Neural cell (in vitro differentiated cells): ENCODE measurements around the gene CPXM1. TPM values are rescaled to one million over a fixed set of nuclear protein-coding genes. Genes with fewer than 3 reads are reported as not detected.
"Not testable (repeated sequence)": the region's sequence is repeated elsewhere in the genome, so short reads cannot be mapped to it uniquely, and the experiment has no call there.

Source experiments
- H2AFZ ChIP-seq: fragments of 200-600, 300-800 bp; sonication (generic), shearing (Covaris generic); 2 replicates; pipeline ENCODE4 v1.6.0; 2014; ENCODE audit warnings: low read depth, mild to moderate bottlenecking, antibody characterized with exemption, low read length, moderate library complexity
- H3F3A ChIP-seq: fragments of 200-600 bp; shearing (Covaris generic); 2 replicates; pipeline ENCODE4 v1.6.1; 2016; ENCODE audit warnings: mild to moderate bottlenecking, moderate library complexity, mixed read lengths, antibody characterized with exemption, low read length; ENCODE audit not compliant: insufficient read depth, poor library complexity, severe bottlenecking
- H3K27ac ChIP-seq: fragments of 200-600, 300-800 bp; sonication (generic), shearing (Covaris generic); 2 replicates; pipeline ENCODE4 v1.5.1; 2014; ENCODE audit warnings: mild to moderate bottlenecking, low read length, moderate library complexity
- H3K27me3 ChIP-seq: fragments of 300-800, 200-600 bp; sonication (generic), shearing (Covaris generic); 2 replicates; pipeline ENCODE4 v1.6.0; 2014; ENCODE audit warnings: mild to moderate bottlenecking, low read depth, low read length, moderate library complexity; ENCODE audit not compliant: insufficient read depth
- H3K36me3 ChIP-seq: fragments of 300-800, 200-600 bp; sonication (generic), shearing (Covaris generic); 2 replicates; pipeline ENCODE4 v1.5.1; 2014; ENCODE audit warnings: mild to moderate bottlenecking, antibody characterized with exemption, low read length, moderate library complexity; ENCODE audit not compliant: insufficient read depth
- H3K4me2 ChIP-seq: fragments of 300-800, 200-600 bp; sonication (generic), shearing (Covaris generic); 2 replicates; pipeline ENCODE4 v1.6.0; 2014; ENCODE audit warnings: mild to moderate bottlenecking, low read length
- H3K4me3 ChIP-seq: fragments of 300-800, 200-600 bp; sonication (generic), shearing (Covaris generic); 2 replicates; pipeline ENCODE4 v1.5.1; 2014; ENCODE audit warnings: mild to moderate bottlenecking, low read length, moderate library complexity
- H3K79me2 ChIP-seq: fragments of 200-600 bp; shearing (Covaris generic); replicated peaks from 2 replicates; pipeline ENCODE4 v1.6.0; 2014; ENCODE audit warnings: mild to moderate bottlenecking, low read length, moderate library complexity; ENCODE audit not compliant: insufficient read depth
- H3K9ac ChIP-seq: fragments of 300-800, 200-600 bp; sonication (generic), shearing (Covaris generic); 2 replicates; pipeline ENCODE4 v1.6.1; 2016; ENCODE audit warnings: mild to moderate bottlenecking, low read length, mixed read lengths
- H3K9me2 ChIP-seq: fragments of 200-600 bp; shearing (Covaris generic); 2 replicates; pipeline ENCODE4 v1.6.1; 2016; ENCODE audit warnings: mild to moderate bottlenecking, low read length, mixed read lengths; ENCODE audit not compliant: insufficient read depth
- H3K9me3 ChIP-seq: fragments of 200-600, 300-800 bp; sonication (generic), shearing (Covaris generic); 2 replicates; pipeline ENCODE4 v1.6.1; 2016; ENCODE audit warnings: mild to moderate bottlenecking, mixed run types, low read length, moderate library complexity, mixed read lengths
- H4K20me1 ChIP-seq: fragments of 200-600 bp; shearing (Covaris generic); 2 replicates; pipeline ENCODE4 v1.6.1; 2016; ENCODE audit warnings: mild to moderate bottlenecking, mixed run types; ENCODE audit not compliant: insufficient read depth
- CTCF ChIP-seq: fragments of 450-650 bp; IDR thresholded peaks from 2 replicates; pipeline ENCODE4 v1.5.1; 2014; ENCODE audit warnings: antibody characterized with exemption, mild to moderate bottlenecking, moderate library complexity; ENCODE audit not compliant: poor library complexity, severe bottlenecking
- EP300 ChIP-seq: fragments of 450-650 bp; conservative IDR thresholded peaks from 2 replicates; pipeline ENCODE4 v1.6.1; 2014; ENCODE audit warnings: antibody characterized with exemption, mild to moderate bottlenecking, moderate library complexity; ENCODE audit not compliant: poor library complexity, severe bottlenecking
- EZH2 ChIP-seq: fragments of 200-600, 300-800 bp; shearing (Covaris generic), sonication (generic); IDR thresholded peaks from 2 replicates; pipeline ENCODE4 v1.6.1; 2014; ENCODE audit warnings: antibody characterized with exemption, low read length, borderline replicate concordance, mild to moderate bottlenecking; ENCODE audit not compliant: insufficient read depth, poor library complexity, severe bottlenecking
- MXI1 ChIP-seq: fragments of 450-650 bp; conservative IDR thresholded peaks from 2 replicates; pipeline ENCODE4 v1.6.1; 2014; ENCODE audit warnings: antibody characterized with exemption, mild to moderate bottlenecking; ENCODE audit not compliant: poor library complexity, severe bottlenecking
- POLR2AphosphoS5 ChIP-seq: IDR thresholded peaks from 2 replicates; pipeline ENCODE4 v1.6.1; 2012
- RAD21 ChIP-seq: fragments of 450-650 bp; conservative IDR thresholded peaks from 2 replicates; pipeline ENCODE4 v1.6.1; 2014; ENCODE audit warnings: antibody characterized with exemption, mild to moderate bottlenecking, moderate library complexity
- REST ChIP-seq: IDR thresholded peaks from 2 replicates; pipeline ENCODE4 v1.6.1; 2012; ENCODE audit warnings: borderline replicate concordance
- SMC3 ChIP-seq: fragments of 450-650 bp; conservative IDR thresholded peaks from 2 replicates; pipeline ENCODE4 v1.6.1; 2014; ENCODE audit warnings: antibody characterized with exemption, mild to moderate bottlenecking, moderate library complexity; ENCODE audit not compliant: poor library complexity
- TAF1 ChIP-seq: IDR thresholded peaks from 2 replicates; pipeline ENCODE4 v1.6.1; 2012; ENCODE audit warnings: low read depth
- polyA plus RNA-seq: library from polyadenylated mRNA; depleted of rRNA; stranded (reverse); fragments of >200 nt; gene quantifications from 2 replicates; pipeline ENCODE4 v1.2.3, GENCODE V29; 2014

Gene CPXM1
- polyA plus RNA-seq, 1 donor from 2014 or later: 44.0 TPM

- Histone ChIP-seq H3K4me2 (no peak overlapping the region), H3K4me3 (no peak overlapping the region), H3K9me3 (no peaks in the 10 kb centered on the region), H2AFZ (no peak overlapping the region), H3K9me2 (no peaks in the 10 kb centered on the region), H4K20me1 (no peaks in the 10 kb centered on the region), H3K27me3 (peaks cover 3% of the 10 kb centered on the region), H3K9ac (no peak overlapping the region), H3F3A (no peaks in the 10 kb centered on the region), H3K36me3 (no peaks in the 10 kb centered on the region), H3K79me2 (no peaks in the 10 kb centered on the region), H3K27ac (no peak overlapping the region)
- no peak for TF ChIP-seq SMC3
- no peak for TF ChIP-seq EP300
These were observed 33.3 kb upstream of the CPXM1 start for GRCh38 chr20:2833761-2834160.

- H3K36me3 ChIP-seq, H2AFZ ChIP-seq, H3K9me2 ChIP-seq, H3K27me3 ChIP-seq, H3K4me3 ChIP-seq, H3F3A ChIP-seq, H3K27ac ChIP-seq, H3K9me3 ChIP-seq, H4K20me1 ChIP-seq, H3K9ac ChIP-seq, H3K4me2 ChIP-seq, H3K79me2 ChIP-seq: not testable (repeated sequence)
These were observed 30.8 kb upstream of the CPXM1 start for GRCh38 chr20:2831206-2831605.

GRCh38 chr20:2829376-2829775, 28.9 kb upstream of the CPXM1 start:
- Histone ChIP-seq H4K20me1 (no peaks in the 10 kb centered on the region), H3F3A (no peaks in the 10 kb centered on the region), H3K4me3 (no peak overlapping the region), H3K36me3 (no peaks in the 10 kb centered on the region), H3K4me2 (no peak overlapping the region), H3K79me2 (no peaks in the 10 kb centered on the region), H2AFZ (no peak overlapping the region), H3K27me3 (peaks cover 3% of the 10 kb centered on the region), H3K9ac (no peak overlapping the region), H3K27ac (no peak overlapping the region), H3K9me3 (no peaks in the 10 kb centered on the region), H3K9me2 (no peaks in the 10 kb centered on the region)
- TF ChIP-seq SMC3 (no peak), POLR2AphosphoS5 (no peak), TAF1 (no peak), MXI1 (no peak), RAD21 (no peak), EZH2 (no peak), CTCF (no peak), REST (no peak), EP300 (no peak)
